Stimulated activated CD4-positive, alpha-beta T cell treated with anti-CD3 and anti-CD28 coated beads, Interleukin-2, amount 100 ng/mL, for 24 hours (primary cell): ENCODE results near the gene PDE2A.

ENCODE experiments used
- DNase-seq, 2 donors: peaks; one replicate each; pipeline ENCODE4 v3.0.0-alpha.2; 2020

Gene PDE2A

GRCh38 chr11:72634472-72635095, 39.6 kb downstream of the PDE2A start:
- no peak for DNase-seq

GRCh38 chr11:72634016-72634415, 40.2 kb downstream of the PDE2A start:
- no peak for DNase-seq

DNA sequence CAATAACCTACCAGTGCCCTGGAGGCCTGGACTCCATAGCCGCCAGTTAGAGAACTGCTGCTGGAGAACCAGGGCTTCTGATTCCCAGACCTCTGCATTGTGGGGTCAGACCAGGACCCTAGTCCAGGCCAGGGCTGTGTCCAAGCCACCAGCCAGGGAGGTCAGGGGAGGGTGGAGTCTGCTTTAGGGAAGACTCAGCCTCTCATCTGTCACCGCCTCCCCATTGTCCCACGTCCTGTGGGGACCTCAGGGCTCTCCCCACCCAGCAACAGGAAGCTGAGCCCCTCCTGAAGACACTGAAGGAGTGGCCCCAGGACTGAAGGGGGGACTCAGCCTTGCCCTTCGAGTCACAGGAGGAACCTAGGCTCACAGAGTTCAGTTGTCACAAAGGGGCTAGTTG, 41.2 kb downstream of the PDE2A start:
- no peak for DNase-seq

DNA sequence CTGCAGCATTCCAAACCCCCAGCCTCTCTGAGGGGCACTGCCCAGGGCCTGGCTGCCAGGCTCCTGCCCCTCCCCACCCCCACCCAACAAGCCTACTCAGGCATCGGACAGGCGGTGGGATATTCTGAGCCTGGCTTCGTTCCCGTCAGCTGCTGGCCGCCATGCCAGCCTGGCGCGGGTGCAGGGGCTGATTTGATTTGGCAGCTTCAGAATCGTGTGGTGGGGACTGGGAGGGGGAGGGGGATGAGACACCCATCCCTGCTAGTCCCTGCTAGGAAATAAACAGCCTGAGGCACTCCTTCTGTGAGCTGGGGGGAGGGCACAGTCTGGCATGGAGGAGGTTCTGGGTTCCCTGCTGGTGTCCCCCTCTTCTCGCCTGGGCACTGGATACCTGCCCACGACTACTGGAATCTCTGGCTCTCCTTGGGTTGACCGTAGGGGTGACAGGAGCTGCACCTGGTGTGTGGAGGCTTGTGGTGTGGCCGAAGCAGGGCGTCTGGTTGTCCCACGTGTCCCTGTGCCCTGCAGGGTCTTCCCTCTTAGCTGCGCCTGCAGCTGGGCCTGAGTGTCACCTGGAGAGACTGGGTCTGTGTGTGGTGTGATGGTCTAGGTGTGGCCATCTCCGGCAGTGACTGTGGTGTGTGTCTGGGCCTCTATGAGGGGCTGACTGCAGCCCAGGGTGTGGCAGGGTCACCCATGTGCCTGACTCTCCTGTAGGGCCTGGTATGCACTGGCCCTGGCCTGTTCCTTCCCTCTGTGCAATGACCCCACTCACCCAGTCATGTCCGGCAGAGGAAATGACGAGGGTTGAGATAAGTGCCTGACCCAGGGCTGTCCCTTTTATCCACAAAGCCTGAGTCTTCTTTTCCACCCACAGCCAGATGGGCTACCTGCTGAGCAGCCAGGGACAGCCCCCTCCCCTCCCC, 42.2 kb downstream of the PDE2A start:
- no peak for DNase-seq

GRCh38 chr11:72630104-72630852, 43.9 kb downstream of the PDE2A start:
- no peak for DNase-seq

DNA sequence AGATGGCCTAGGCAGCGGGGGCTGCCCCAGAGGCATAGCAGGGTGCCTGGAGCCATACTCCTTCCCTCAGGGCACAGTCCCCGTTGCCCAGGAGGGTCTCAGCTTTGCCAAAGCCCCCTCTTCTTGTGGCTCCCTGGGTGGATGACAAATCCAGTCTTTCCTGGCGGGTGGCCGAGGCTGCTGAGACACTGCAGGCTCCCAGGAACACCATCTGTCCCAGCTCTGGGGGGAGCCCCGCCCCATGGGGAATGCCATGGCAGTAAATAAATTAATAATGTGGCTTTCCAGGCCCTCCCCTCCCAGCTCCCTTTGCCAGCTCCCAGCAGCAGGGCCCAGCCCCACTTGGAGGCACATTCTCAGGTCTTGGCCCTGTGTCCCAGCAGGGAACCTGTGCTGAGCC, 45.0 kb downstream of the PDE2A start:
- no peak for DNase-seq

DNA sequence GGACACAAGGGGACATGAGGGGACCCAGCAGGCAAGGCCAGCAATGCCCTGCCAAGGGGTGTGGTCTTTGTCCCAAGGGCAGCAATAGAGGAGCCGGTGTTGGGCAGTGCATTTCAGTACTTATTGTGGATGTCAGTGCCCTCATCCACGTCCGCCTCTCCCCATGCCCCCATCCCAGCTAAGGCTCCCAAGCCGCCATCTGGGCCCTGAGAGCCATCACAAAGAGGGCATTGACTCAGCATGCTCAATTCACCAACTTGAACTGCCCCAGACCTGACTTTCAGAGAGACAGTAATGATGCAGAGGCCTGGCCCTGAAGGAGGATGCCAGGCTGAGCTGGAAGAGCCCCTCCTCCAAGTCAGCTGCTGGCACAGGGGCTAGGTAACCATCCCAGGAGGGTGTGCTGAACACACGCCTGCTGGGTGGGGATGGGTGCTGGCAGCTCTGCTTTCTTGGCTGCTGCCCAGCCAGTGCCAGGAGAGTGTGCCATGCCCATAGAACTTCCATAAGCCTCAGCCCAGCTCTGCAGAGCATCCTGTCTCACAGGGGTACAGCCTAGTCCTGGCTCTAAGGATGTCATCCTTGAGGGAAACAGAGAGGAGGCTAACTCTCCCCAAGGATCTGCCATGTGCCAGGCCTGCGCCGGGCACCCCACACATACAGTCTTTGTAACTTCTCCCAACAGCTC, 46.5 kb downstream of the PDE2A start:
- no peak for DNase-seq

- DNase-seq, result no peak
Observed at GRCh38 chr11:72626414-72626936, 47.7 kb downstream of the PDE2A start.

DNA sequence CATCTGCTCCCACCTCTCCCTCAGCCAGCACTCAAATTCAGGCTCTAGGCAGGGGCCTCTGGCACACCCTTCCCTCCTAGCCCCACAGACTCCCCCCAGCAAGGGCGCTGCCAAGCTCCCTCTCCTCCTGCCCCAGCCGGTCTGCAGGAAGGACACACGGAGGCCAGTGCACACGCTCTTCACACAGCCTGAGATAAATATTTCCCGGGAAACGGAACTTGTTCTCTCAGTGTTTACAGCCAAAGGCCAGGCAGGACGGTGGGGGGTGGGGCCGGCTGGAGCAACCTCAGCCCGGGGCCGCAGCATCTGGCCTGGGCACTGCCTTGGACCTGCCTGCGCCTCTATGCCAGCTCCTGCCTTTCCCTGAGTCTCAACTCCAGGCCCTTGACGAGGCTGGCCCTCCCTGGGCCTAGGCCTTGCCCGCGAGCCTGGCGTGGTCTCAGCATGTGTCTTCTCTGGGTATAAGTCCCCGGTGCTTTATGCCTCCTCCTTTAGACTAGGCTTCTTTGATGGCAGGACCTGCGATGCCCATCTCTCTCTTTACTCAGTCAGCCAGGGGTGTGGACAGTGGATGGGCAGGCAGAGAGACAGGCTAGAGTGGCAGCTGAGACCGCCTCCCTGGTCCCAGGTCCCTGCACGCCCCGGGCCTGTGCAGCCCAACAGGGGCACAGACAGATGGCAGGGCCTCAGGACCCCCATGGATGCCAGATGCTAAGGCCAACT, 48.4 kb downstream of the PDE2A start:
- no peak for DNase-seq

- no peak for DNase-seq
Observed at GRCh38 chr11:72624496-72625201, 49.6 kb downstream of the PDE2A start.

DNA sequence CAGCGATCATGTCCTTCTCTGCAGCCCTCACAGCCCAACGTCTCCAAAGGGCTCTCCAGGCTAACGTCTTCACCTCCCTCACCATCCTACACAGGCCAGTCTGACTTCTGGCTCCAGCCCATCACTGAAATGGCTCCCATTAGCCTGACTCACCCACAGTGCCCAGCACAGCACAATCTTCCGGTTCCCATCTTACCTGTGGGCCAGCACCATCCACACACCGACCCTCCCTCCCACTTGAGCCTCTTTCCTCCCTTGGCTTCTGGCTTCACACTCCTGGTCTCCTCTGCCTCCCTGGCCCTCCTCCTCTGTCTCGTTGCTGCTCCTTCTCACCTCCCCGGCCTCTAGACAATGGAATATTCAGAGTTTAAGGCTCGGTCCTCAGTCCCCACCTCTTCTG, 51.2 kb downstream of the PDE2A start:
- DNase-seq, result no peak

DNA sequence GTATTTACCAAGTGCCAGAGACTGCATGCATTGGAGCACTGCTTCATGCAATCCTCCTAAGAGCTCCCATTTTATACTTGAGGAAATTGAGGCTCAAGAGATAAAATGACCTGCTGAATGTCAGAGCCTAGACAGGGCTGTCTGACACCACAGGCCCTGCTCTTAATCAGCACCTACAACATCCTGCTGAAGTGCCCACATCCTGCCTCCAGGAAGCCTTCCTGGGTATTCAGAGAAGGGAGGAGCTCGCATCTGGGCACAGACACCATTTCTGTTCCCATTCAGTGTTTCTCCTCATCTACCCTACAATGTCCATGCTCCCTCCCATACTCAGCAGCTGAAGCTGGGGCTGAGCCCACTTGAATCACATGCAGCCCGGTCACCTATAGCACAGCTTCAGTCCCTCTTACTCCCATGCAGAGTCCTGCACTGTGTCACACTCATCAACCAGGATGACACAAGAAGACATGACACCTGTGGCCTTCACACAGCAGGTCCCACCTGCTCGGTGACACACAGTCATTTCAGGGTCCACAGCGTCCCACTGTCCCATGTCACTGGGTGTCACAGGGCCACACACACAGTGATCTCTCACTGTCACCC, 53.1 kb downstream of the PDE2A start:
- DNase-seq, result no peak

GRCh38 chr11:72618803-72619202, 55.4 kb downstream of the PDE2A start:
- DNase-seq, result no peak

- no peak for DNase-seq
Observed at GRCh38 chr11:72617080-72617762, 57.0 kb downstream of the PDE2A start.

DNA sequence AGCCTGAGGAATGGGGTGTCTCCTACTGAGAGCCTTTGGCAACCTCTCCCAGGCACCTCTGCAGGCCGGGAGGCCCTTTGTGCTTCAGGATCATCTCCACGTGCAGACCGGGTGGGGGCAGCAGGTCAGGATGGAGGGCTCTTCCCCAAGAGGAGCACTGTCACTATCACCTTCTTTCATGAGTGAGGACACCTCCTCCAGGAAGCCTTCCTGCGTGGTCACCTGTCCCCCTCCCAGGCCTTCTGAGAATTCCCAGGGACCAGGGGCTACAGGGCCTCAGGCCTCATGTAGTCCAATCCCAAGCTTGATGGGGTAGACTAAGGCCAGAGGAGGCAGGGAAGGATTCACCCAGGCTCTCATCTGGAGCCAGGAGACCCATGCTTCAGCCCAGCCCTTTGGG, 57.6 kb downstream of the PDE2A start:
- no peak for DNase-seq

DNA sequence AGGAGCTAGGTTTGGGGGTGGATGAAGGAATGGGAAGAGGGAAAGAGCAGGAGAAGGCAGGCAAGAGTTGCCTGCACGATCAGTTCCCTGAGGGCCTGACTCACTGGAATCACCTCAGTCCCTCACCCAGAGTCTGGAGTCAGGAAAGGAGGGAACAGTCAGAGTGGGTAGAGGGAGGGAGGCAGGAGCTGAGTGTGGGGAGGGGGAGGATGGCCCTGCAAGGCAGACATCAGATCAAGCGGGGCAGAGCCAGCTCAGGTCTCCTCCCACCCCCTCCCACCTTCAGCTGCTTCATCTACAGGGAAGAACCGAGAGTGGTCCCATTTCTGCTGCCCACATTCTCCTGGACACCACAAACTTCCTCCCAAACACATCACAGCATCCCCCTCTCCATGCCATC, 58.9 kb downstream of the PDE2A start:
- DNase-seq, result no peak

DNA sequence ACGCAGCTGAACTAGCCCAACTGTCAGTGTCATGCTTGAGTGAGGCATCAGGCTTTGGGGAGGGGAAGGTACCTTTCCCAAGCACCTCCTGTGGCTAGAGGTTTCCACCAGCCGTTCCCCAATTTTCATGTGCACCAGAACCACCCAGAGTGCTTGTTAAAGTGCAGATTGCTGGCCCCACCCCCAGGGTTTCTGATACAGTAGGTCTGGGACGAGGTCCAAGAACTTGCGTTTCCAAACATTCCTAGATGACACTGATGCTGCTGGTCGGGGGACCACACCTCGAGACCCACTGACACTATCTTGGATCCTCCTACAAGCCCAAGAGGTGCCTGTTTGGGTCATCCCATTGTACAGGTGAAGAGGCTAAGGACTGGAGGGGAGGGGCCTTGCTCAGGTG, 59.8 kb downstream of the PDE2A start:
- no peak for DNase-seq

- peak in 1 of 2 donors; percentile 11 for DNase-seq
Observed at GRCh38 chr11:72613977-72614376, 60.2 kb downstream of the PDE2A start.

- DNase-seq, result no peak
Observed at GRCh38 chr11:72613450-72613849, 60.8 kb downstream of the PDE2A start.

- DNase-seq, result no peak
Observed at GRCh38 chr11:72609476-72609875, 64.7 kb downstream of the PDE2A start.
